ENCODE measurements around the gene CRMP1. TPM values are rescaled to one million over a fixed set of nuclear protein-coding genes. Genes with fewer than 3 reads are reported as not detected.

The CRMP1 gene
- total and polyA plus RNA-seq, 2 of the 8 experiments (the other 6 are each of a cell fraction or from before 2014, with no cell fraction given): 120 to 131 TPM

DNA sequence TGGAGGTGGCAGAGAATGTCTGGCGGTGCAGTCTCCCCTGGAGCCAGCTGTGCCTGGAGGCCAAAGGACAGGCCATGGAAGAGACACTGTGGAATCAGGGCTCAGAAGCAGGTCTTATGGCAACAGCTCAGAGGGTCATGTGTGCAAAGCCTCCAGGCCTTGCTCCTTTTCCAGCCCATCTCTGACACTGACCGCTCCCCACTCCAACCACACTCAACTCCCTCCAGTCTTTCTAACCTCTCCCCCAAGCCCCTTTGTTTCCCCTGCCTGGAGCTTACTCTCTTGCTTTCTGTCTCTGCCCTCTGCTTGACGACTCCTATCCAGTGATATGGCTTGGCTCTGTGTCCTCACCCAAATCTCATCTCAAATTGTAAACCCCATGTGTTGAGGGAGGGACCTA is 34.2 kb upstream of the CRMP1 start:
- Histone ChIP-seq H3K4me1 (replicated peaks in 1 of 4; ENCODE audit: control insufficient read depth in 3 of 4, insufficient read depth in 4 of 4, low read length in 3 of 4) (peaks cover 0 to 10% (median 3%) of the 10 kb centered on the region in 4 experiments; a peak in 5 of 7 replicates), H4K8ac (ENCODE audit: extremely low read depth, insufficient read depth, low read length) (no peak overlapping the region), H3K27me3 (replicated peaks in 1 of 4; ENCODE audit: control insufficient read depth in 3 of 4, extremely low read depth in 1 of 4, insufficient read depth in 3 of 4, low read length in 3 of 4) (peaks cover 0 to 2% (median under 1%) of the 10 kb centered on the region in 4 experiments; a peak in 2 of 7 replicates), H3K79me1 (ENCODE audit: low read depth, low read length) (no peaks in the 10 kb centered on the region), H2BK15ac (ENCODE audit: low read length) (no peak overlapping the region), H3K4ac (replicated peaks; ENCODE audit: insufficient read length, low read depth, low read length) (no peak overlapping the region), H3K23ac (ENCODE audit: insufficient read length) (no peak overlapping the region), H3K14ac (ENCODE audit: insufficient read length) (no peak overlapping the region), H3K4me3 (ENCODE audit: extremely low read depth in 1 of 4, insufficient read depth in 2 of 4, low read depth in 3 of 4, low read length in 4 of 4) (no peak overlapping the region), H2AK5ac (ENCODE audit: low read depth, low read length) (no peak overlapping the region), H2BK20ac (ENCODE audit: low read length) (no peak overlapping the region), H3K56ac (replicated peaks; ENCODE audit: insufficient read length, low read depth, low read length) (no peak overlapping the region), H4K5ac (ENCODE audit: insufficient read length, low read depth, low read length) (no peak overlapping the region), H2AFZ (ENCODE audit: low read length) (no peak overlapping the region), H3K9ac (replicated peaks in 1 of 4; ENCODE audit: extremely low read depth in 1 of 4, low read depth in 3 of 4, low read length in 3 of 4) (no peak overlapping the region), H3K23me2 (ENCODE audit: low read depth, low read length) (peaks cover 2% of the 10 kb centered on the region; the same call in 1 of the 2 replicates), H4K20me1 (replicated peaks in 1 of 2; ENCODE audit: control insufficient read depth in 1 of 2, insufficient read depth in 2 of 2, low read length in 2 of 2) (no peaks in the 10 kb centered on the region), H3K36me3 (ENCODE audit: control insufficient read depth in 2 of 4, insufficient read depth in 4 of 4, low read length in 3 of 4) (no peaks in the 10 kb centered on the region), H3K18ac (ENCODE audit: extremely low read depth, low read length) (no peak overlapping the region), H2BK12ac (ENCODE audit: low read depth, low read length) (no peak overlapping the region), H3K79me2 (ENCODE audit: control insufficient read depth in 1 of 2, insufficient read depth in 2 of 2, low read length in 2 of 2) (no peaks in the 10 kb centered on the region), H2BK120ac (replicated peaks; ENCODE audit: low read depth, low read length) (no peak overlapping the region), H2BK5ac (ENCODE audit: low read depth, low read length) (no peak overlapping the region), H3K4me2 (ENCODE audit: insufficient read depth in 1 of 2, low read depth in 2 of 2, low read length in 2 of 2) (no peak overlapping the region), H4K91ac (replicated peaks; ENCODE audit: insufficient read length, low read length) (no peak overlapping the region), H3K27ac (ENCODE audit: low read depth, low read length) (no peak overlapping the region), H3K9me3 (ENCODE audit: insufficient read depth in 2 of 2, low read depth in 1 of 2, low read length in 1 of 2) (no peaks in the 10 kb centered on the region)
- 84% methylated on average over 3 of the region's 3 CpGs; no CpG with 5 or more reads in 1 of the 2 experiments for WGBS, 2 experiments (ENCODE audit: extremely low coverage in 1 of 2, insufficient coverage in 1 of 2, insufficient read length in 1 of 2, insufficient replicate concordance in 2 of 2, low coverage in 1 of 2, low lambda C conversion rate in 2 of 2, missing lambda C conversion rate in 1 of 2)
- FAIRE-seq (no peak), DNase-seq (ENCODE audit: low read depth in 1 of 2, low spot score in 2 of 2) (no peak)
- CTCF ChIA-PET (ENCODE audit: partially characterized antibody): interaction anchor here (1.1 to 1.3 kb wide), 4 partner anchors 28 to 71 kb away, joined by 3 to 5 read pairs (median 4); no protein-coding TSS in a partner anchor
- POLR2A ChIA-PET (ENCODE audit: partially characterized antibody): interaction anchor here (1.3 kb wide), 1 partner anchor 36 kb away, joined by 3 read pairs; no protein-coding TSS in a partner anchor
- TF ChIP-seq CTBP2 (IDR thresholded peaks at IDR 0.05; ENCODE audit: borderline replicate concordance, insufficient read depth, insufficient read length, low read length) (no peak), ASH2L (IDR thresholded peaks at IDR 0.05; ENCODE audit: low read length) (no peak), JUND (IDR thresholded peaks at IDR 0.05; ENCODE audit: low read length) (no peak), MAFK (IDR thresholded peaks at IDR 0.05; ENCODE audit: low read depth, low read length) (no peak), TAF1 (IDR thresholded peaks at IDR 0.05; ENCODE audit: low read depth, low read length) (no peak), SUZ12 (IDR thresholded peaks at IDR 0.05; ENCODE audit: low read length) (no peak), GABPA (IDR thresholded peaks at IDR 0.05; ENCODE audit: borderline replicate concordance, insufficient read depth, low read length) (no peak), SAP30 (IDR thresholded peaks at IDR 0.05; ENCODE audit: insufficient read depth, insufficient replicate concordance, low read length) (no peak)
- TF ChIP-seq, protein P1, sequence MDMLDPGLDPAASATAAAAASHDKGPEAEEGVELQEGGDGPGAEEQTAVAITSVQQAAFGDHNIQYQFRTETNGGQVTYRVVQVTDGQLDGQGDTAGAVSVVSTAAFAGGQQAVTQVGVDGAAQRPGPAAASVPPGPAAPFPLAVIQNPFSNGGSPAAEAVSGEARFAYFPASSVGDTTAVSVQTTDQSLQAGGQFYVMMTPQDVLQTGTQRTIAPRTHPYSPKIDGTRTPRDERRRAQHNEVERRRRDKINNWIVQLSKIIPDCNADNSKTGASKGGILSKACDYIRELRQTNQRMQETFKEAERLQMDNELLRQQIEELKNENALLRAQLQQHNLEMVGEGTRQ (IDR thresholded peaks at IDR 0.05; ENCODE audit: low read length): no peak
- TF ChIP-seq, protein P2, sequence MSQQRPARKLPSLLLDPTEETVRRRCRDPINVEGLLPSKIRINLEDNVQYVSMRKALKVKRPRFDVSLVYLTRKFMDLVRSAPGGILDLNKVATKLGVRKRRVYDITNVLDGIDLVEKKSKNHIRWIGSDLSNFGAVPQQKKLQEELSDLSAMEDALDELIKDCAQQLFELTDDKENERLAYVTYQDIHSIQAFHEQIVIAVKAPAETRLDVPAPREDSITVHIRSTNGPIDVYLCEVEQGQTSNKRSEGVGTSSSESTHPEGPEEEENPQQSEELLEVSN (IDR thresholded peaks at IDR 0.05): no peak

Data from H1 (cell line).